C4-2B (cell line): ENCODE results near the gene IRGM.

ENCODE experiments used
- CTCF ChIP-seq: fragments of 450-650 bp; conservative IDR thresholded peaks from 2 replicates; pipeline ENCODE4 v1.5.1; 2017; ENCODE audit warnings: mild to moderate bottlenecking
- ZFX ChIP-seq: fragments of 450-650 bp; IDR thresholded peaks from 2 replicates; pipeline ENCODE4 v1.6.1; 2017

- TF ChIP-seq CTCF (no peak), ZFX (no peak)
Measured at GRCh38 chr5:150829744-150830143, 16.6 kb upstream of the IRGM start.
